Measurements from ENCODE around the gene FADS1. TPM values are rescaled to one million over a fixed set of nuclear protein-coding genes. Genes with fewer than 3 reads are reported as not detected.

The FADS1 gene
- total and polyA plus RNA-seq, 2 of the 13 experiments (the other 11 are each of a cell fraction or from before 2014, with no cell fraction given), result 91.8 to 108 TPM

DNA sequence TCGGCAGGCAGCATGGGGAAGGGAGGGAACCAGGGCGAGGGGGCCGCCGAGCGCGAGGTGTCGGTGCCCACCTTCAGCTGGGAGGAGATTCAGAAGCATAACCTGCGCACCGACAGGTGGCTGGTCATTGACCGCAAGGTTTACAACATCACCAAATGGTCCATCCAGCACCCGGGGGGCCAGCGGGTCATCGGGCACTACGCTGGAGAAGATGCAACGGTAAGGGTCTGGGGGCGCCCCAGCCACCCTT is 11.5 kb upstream of the FADS1 start (continued):
- TF ChIP-seq SETDB1 (CRISPR knock-in tag; IDR thresholded peaks at IDR 0.05; ENCODE audit: borderline replicate concordance), result no peak
- no peak for TF ChIP-seq KLF6 (CRISPR knock-in tag; IDR thresholded peaks at IDR 0.05)
- 0 out of 2 replicates have a peak, but pooled peaks have one; percentile 5 for TF ChIP-seq RXRA (CRISPR knock-in tag; IDR thresholded peaks at IDR 0.05)
- TF ChIP-seq TBX2 (CRISPR knock-in tag; IDR thresholded peaks at IDR 0.05; ENCODE audit: borderline replicate concordance), result no peak
- TF ChIP-seq SPEN (CRISPR knock-in tag; IDR thresholded peaks at IDR 0.05; ENCODE audit: low read depth), result no peak
- no peak for TF ChIP-seq ZNF572 (CRISPR knock-in tag; IDR thresholded peaks at IDR 0.05)
- no peak for TF ChIP-seq PTBP1 (IDR thresholded peaks at IDR 0.05; ENCODE audit: low read depth, low read length, poor library complexity, severe bottlenecking)
- TF ChIP-seq, protein P1, sequence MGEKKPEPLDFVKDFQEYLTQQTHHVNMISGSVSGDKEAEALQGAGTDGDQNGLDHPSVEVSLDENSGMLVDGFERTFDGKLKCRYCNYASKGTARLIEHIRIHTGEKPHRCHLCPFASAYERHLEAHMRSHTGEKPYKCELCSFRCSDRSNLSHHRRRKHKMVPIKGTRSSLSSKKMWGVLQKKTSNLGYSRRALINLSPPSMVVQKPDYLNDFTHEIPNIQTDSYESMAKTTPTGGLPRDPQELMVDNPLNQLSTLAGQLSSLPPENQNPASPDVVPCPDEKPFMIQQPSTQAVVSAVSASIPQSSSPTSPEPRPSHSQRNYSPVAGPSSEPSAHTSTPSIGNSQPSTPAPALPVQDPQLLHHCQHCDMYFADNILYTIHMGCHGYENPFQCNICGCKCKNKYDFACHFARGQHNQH (CRISPR knock-in tag; IDR thresholded peaks at IDR 0.05), result no peak
- TF ChIP-seq ZFAT (CRISPR knock-in tag; conservative IDR thresholded peaks at IDR 0.05), result no peak
- TF ChIP-seq, protein P2, sequence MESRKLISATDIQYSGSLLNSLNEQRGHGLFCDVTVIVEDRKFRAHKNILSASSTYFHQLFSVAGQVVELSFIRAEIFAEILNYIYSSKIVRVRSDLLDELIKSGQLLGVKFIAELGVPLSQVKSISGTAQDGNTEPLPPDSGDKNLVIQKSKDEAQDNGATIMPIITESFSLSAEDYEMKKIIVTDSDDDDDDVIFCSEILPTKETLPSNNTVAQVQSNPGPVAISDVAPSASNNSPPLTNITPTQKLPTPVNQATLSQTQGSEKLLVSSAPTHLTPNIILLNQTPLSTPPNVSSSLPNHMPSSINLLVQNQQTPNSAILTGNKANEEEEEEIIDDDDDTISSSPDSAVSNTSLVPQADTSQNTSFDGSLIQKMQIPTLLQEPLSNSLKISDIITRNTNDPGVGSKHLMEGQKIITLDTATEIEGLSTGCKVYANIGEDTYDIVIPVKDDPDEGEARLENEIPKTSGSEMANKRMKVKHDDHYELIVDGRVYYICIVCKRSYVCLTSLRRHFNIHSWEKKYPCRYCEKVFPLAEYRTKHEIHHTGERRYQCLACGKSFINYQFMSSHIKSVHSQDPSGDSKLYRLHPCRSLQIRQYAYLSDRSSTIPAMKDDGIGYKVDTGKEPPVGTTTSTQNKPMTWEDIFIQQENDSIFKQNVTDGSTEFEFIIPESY (CRISPR knock-in tag; IDR thresholded peaks at IDR 0.05), result no peak
- TF ChIP-seq ZNF547 (CRISPR knock-in tag; IDR thresholded peaks at IDR 0.05), result no peak
- no peak for TF ChIP-seq SUZ12 (IDR thresholded peaks at IDR 0.05; ENCODE audit: low read depth, low read length)
- TF ChIP-seq ZNF552 (CRISPR knock-in tag; IDR thresholded peaks at IDR 0.05; ENCODE audit: borderline replicate concordance), result no peak
- TF ChIP-seq, protein P3, sequence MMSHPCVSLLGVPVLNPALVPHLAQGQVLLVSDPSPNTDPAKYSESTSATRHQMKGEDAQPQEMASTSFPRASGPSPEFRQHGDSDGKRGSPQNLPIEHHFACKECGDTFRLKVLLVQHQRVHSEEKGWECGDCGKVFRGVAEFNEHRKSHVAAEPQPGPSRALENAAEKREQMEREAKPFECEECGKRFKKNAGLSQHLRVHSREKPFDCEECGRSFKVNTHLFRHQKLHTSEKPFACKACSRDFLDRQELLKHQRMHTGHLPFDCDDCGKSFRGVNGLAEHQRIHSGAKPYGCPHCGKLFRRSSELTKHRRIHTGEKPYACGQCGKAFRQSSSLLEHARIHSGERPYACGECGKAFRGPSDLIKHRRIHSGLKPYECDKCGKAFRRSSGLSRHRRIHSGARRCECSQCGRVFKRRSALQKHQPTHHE (CRISPR knock-in tag; IDR thresholded peaks at IDR 0.05; ENCODE audit: borderline replicate concordance), result no peak
- TF ChIP-seq, protein P4, sequence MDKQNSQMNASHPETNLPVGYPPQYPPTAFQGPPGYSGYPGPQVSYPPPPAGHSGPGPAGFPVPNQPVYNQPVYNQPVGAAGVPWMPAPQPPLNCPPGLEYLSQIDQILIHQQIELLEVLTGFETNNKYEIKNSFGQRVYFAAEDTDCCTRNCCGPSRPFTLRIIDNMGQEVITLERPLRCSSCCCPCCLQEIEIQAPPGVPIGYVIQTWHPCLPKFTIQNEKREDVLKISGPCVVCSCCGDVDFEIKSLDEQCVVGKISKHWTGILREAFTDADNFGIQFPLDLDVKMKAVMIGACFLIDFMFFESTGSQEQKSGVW (CRISPR knock-in tag; IDR thresholded peaks at IDR 0.05; ENCODE audit: borderline replicate concordance), result no peak
- TF ChIP-seq REL (CRISPR knock-in tag; conservative IDR thresholded peaks at IDR 0.05), result no peak
- TF ChIP-seq, protein P5, sequence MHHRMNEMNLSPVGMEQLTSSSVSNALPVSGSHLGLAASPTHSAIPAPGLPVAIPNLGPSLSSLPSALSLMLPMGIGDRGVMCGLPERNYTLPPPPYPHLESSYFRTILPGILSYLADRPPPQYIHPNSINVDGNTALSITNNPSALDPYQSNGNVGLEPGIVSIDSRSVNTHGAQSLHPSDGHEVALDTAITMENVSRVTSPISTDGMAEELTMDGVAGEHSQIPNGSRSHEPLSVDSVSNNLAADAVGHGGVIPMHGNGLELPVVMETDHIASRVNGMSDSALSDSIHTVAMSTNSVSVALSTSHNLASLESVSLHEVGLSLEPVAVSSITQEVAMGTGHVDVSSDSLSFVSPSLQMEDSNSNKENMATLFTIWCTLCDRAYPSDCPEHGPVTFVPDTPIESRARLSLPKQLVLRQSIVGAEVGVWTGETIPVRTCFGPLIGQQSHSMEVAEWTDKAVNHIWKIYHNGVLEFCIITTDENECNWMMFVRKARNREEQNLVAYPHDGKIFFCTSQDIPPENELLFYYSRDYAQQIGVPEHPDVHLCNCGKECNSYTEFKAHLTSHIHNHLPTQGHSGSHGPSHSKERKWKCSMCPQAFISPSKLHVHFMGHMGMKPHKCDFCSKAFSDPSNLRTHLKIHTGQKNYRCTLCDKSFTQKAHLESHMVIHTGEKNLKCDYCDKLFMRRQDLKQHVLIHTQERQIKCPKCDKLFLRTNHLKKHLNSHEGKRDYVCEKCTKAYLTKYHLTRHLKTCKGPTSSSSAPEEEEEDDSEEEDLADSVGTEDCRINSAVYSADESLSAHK (CRISPR knock-in tag; IDR thresholded peaks at IDR 0.05; ENCODE audit: borderline replicate concordance), result no peak
- TF ChIP-seq MYC (CRISPR knock-in tag; IDR thresholded peaks at IDR 0.05; ENCODE audit: borderline replicate concordance), result no peak
- TF ChIP-seq NFIB (CRISPR knock-in tag; IDR thresholded peaks at IDR 0.05; ENCODE audit: borderline replicate concordance), result no peak
- TF ChIP-seq, protein P6, sequence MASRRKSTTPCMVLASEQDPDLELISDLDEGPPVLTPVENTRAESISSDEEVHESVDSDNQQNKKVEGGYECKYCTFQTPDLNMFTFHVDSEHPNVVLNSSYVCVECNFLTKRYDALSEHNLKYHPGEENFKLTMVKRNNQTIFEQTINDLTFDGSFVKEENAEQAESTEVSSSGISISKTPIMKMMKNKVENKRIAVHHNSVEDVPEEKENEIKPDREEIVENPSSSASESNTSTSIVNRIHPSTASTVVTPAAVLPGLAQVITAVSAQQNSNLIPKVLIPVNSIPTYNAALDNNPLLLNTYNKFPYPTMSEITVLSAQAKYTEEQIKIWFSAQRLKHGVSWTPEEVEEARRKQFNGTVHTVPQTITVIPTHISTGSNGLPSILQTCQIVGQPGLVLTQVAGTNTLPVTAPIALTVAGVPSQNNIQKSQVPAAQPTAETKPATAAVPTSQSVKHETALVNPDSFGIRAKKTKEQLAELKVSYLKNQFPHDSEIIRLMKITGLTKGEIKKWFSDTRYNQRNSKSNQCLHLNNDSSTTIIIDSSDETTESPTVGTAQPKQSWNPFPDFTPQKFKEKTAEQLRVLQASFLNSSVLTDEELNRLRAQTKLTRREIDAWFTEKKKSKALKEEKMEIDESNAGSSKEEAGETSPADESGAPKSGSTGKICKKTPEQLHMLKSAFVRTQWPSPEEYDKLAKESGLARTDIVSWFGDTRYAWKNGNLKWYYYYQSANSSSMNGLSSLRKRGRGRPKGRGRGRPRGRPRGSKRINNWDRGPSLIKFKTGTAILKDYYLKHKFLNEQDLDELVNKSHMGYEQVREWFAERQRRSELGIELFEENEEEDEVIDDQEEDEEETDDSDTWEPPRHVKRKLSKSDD (CRISPR knock-in tag; IDR thresholded peaks at IDR 0.05; ENCODE audit: low read depth), result no peak

Data from HepG2 (cell line).